OCI-LY3 (cell line): Measurements from ENCODE around the gene DNAH17.

Experiments used
- EZH2phosphoT487 ChIP-seq: fragments of 200-600 bp; shearing (Covaris generic); IDR thresholded peaks from 2 replicates; pipeline ENCODE4 v1.6.1; 2018; ENCODE audit warnings: antibody characterized with exemption, mixed run types, low read depth
- TF ChIP-seq, protein P1 (sequence below): fragments of 200-600, 300-600 bp; sonication (generic); IDR thresholded peaks from 2 replicates; pipeline ENCODE4 v1.5.1; 2014; ENCODE audit warnings: antibody characterized with exemption, low read length, low read depth

DNA sequence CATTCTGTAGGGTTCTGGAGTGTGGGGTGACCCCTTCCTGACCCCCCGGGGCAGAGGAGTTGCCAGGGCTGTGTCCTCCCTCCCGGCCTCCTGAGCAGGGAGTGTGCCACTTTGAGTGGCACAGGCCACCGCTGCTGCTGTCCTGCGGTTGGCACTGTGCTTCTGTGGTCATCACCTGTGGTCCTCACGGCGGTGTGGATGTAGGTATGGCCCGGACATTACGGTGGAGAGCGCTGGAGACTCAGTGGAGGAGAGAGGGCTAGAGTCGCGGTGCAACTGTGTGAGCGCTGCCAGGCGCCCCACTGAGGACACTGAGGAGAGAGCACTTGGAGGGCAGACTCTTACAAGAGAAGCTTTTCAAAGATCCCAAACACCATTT, 159.7 kb downstream of the DNAH17 start:
- TF ChIP-seq, protein P1, sequence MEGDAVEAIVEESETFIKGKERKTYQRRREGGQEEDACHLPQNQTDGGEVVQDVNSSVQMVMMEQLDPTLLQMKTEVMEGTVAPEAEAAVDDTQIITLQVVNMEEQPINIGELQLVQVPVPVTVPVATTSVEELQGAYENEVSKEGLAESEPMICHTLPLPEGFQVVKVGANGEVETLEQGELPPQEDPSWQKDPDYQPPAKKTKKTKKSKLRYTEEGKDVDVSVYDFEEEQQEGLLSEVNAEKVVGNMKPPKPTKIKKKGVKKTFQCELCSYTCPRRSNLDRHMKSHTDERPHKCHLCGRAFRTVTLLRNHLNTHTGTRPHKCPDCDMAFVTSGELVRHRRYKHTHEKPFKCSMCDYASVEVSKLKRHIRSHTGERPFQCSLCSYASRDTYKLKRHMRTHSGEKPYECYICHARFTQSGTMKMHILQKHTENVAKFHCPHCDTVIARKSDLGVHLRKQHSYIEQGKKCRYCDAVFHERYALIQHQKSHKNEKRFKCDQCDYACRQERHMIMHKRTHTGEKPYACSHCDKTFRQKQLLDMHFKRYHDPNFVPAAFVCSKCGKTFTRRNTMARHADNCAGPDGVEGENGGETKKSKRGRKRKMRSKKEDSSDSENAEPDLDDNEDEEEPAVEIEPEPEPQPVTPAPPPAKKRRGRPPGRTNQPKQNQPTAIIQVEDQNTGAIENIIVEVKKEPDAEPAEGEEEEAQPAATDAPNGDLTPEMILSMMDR: no peak
- TF ChIP-seq EZH2phosphoT487: no peak
